ENCODE data around the gene GNA14. TPM values are rescaled to one million over a fixed set of nuclear protein-coding genes. Genes with fewer than 3 reads are reported as not detected.
"Not testable (repeated sequence)": the region's sequence is repeated elsewhere in the genome, so short reads cannot be mapped to it uniquely, and the experiment has no call there.

The GNA14 gene
- polyA plus RNA-seq (ENCODE audit: insufficient read length in 3 of 3) = 10 to 100 TPM; 15.1 to 16.7 (median 16.0) TPM

DNA sequence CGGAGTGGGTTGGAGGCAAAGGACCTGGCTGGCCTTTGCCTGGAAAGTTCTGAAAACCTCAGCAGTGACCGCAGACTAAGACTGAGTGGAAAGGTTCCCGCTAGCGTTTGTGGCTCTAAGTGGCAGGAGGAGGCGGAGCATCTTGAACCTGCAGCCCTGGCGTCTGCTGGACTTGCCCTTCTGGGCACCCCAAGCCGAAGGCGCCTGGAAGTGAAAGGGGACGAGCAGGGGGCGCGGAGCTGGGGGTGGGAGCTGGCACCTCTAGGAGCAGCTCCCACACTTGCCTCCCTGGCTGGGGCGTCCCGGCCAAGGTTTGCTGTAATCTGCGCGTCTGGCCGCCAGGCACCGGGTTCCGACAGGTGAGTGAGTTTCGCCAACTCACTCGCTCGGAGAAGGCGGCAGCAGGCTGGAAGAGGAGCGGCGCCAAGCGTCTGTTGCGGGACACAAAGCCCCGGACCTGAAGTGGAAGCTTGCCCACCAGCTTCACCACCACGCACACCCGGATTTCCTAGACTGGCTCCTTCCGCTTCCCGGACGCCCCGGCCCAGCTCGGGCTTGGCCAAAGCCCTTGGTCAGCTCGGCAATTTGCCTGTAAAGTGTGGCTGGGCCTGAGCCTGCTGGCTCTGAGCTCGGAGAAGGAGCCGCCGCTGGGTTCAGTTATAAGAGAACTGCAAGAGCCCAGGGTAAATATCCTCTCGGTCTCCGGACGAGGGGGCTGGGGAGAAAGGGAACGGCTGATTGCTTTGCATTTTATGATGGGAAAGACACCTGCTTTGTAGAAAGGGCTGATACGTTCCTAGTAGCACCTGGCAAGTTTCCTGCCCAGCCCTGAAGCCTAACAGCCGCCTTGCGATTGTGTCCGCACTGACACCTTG, at the start of gene GNA14:
Gene GNA14, minus strand, starts transcription at position 89 of the 875 bp plus-strand sequence. CDS start 529 bp downstream, outside the sequence.
- DNase-seq (ENCODE audit: low read depth in 3 of 3, low spot score in 2 of 3) = no peak

DNA sequence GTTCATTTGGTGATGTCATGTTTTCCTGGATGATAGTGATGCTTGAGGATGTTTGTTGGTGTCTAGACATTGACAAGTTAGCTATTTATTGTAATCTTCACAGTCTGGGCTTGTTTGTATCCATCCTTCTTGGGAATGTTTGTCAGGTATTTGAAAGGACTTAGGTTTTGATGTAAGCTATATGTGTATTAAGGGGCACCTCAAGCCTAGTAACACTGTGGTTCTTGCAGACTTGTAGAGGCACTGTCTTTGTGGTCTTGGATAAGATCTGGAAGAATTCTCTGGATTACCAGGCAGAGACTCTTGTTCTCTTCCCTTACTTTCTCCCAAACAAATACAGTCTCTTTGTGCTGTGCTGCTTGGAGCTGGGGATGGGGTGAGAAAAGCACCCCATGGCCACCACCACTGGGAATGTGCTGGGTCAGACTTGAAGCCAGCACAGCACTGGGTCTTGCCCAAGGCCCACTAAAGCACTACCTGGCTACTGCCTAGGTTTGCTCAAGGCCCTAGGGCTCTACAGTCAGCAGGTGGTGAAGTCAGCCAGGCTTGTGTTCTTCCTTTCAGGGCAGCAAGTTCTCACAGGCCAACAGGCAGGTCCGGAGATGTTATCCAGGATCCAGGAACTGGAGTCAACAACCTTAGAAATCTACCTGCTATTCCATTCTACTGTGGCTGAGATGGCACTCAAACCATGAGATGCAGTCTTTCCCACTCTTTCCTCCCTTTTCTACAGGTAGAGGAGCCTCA, 49.3 kb upstream of the GNA14 start:
- DNase-seq (ENCODE audit: low read depth in 3 of 3, low spot score in 2 of 3) = no peak

DNA sequence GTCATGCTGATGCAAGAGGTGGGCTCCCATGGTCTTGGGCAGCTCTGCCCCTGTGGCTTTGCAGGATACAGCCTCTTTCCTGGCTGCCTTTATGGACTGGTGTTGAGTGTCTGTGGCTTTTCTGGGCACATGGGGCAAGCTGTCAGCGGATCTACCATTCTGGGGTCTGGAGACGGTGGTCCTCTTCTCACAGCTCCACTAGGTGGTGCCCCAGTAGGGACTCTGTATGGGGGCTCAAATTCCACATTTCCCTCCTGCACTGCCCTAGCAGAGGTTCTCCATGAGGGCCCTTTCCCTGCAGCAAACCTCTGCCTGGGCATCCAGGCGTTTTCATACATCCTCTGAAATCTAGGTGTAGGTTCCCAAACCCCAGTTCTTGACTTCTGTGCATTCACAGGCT, 42.6 kb upstream of the GNA14 start:
- DNase-seq (ENCODE audit: low read depth in 3 of 3, low spot score in 2 of 3) = not testable (repeated sequence)

DNA sequence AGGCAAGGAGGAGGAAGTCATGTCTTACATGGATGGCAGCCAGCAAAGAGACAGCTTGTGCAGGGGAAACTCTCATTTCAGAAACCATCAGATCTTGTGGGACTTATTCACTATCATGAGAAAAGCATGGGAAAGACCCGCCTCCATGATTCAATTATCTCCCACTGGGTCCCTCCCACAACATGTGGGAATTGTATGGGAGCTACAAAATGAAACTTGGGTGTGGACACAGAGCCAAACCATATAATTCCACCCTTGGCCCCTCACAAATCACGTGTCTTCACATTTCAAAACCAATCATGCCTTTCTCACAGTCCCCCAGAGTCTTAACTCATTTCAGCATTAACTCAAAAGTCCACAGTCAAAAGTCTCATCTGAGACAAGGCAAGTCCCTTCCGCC, 42.0 kb upstream of the GNA14 start:
- DNase-seq (ENCODE audit: low read depth in 3 of 3, low spot score in 2 of 3) = not testable (repeated sequence)

DNA sequence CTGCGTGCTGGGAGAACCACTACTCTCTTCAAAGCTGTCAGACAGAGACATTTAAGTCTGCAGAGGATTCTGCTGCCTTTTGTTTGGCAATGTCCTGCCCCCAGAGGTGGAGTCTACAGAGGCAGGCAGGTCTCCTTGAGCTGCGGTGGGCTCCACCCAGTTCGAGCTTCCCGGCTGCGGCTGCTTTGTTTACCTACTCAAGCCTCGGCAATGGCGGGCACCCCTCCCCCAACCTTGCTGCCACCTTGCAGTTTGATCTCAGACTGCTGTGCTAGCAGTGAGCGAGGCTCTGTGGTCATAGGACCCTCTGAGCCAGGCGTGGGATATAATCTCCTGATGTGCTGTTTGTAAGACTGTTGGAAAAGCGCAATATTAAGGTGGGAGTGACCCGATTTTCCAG, 39.6 kb upstream of the GNA14 start:
- not testable (repeated sequence) for DNase-seq (ENCODE audit: low read depth in 3 of 3, low spot score in 2 of 3)

DNA sequence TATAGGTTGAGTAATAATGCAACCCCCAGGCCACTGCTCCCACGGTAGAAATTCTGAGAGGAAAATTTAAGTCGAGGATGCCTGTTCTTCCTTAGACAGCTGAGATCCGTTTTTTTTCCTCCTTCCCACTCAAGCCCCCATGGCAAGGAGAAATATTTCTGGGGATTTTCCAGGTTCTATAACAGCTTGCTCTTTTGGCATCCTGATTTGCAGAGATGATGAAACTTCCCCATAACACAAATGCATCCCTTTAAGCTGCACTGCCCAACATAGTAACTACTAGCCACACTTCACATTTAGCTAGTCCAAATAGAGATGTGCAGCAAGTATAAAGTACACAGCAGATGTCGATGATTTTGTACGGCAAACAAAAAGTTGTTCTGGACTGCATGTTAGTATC, 32.5 kb upstream of the GNA14 start:
- DNase-seq (ENCODE audit: low read depth in 3 of 3, low spot score in 2 of 3) = no peak

DNA sequence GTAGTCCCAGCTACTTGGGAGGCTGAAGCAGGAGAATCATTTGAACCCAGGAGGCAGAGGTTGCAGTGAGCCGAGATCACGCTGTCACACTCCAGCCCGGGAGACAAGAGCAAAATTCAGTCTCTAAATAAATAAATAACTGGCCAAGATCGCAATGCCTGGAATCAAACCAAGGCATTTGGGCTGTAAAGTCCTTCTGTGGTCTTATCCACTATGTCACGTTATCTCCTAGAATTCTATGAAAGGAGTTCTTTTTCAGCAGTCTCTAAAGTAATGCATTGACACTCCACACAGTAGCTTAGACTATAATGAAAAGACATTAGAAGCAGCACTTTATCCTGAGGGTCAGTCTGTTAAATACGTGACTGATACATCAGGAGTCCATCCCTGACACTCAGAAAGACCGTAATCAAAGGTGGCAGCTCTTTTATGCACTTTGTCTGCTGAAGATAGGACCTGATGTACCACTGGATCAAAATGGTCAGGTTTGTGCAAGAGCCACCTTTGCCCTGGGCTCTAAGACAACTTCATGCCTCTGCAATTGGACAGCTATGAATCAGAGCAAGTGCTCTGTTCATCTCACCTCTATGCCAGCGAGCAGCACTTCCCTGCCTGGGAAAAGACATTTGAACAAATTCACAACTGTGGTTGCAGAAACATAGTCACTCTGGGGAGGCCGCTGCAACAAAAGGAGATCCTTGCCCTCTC, 31.7 kb upstream of the GNA14 start:
- DNase-seq (ENCODE audit: low read depth in 3 of 3, low spot score in 2 of 3) = no peak

DNA sequence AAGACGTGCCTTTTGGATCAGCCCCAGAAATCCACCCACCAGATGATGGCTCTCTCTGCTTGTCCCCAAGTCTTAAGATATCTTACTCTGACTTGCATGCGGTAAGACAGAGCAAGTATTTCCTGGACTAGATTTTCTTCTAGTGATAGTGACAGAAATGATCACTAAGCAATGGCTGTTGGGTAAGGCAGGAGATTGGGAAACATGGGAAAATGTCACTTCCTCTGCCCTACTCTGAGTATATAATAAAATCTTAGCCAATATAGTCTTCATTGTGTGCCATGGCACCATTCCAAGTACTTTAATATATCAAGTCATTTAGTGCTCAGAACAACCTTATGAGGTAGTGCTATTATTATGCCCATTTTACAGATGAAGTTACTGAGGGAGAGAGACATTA, 31.0 kb upstream of the GNA14 start:
- no peak for DNase-seq (ENCODE audit: low read depth in 3 of 3, low spot score in 2 of 3)

DNA sequence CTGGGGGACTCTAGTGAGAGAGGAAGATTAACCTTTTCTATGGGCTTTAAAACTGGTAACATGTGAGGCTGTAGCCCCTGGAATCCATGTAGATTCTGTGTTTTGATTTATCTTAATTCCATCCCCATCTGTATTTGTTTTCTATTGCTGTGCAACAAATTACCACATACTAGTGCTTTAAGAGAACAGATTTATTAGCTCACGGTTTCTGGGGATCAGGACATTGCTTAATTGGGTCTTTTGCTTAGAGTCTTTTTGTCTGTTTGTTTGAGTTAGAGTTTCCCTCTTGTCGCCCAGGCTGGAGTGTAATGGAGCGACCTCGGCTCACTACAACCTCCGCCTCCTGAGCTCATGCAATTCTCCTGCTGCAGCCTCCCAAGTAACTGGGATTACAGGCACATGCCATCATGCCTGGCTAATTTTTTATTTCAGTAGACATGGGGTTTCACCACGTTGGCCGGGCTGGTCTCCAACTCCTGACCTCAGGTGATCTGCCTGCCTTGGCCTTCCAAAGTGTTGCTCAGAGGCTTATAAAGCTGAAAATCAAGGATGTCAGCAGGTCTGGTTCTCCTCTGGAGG, 29.9 kb upstream of the GNA14 start:
- peak in 1 of 3 donors; percentile 31 for DNase-seq (ENCODE audit: low read depth in 3 of 3, low spot score in 2 of 3)

DNA sequence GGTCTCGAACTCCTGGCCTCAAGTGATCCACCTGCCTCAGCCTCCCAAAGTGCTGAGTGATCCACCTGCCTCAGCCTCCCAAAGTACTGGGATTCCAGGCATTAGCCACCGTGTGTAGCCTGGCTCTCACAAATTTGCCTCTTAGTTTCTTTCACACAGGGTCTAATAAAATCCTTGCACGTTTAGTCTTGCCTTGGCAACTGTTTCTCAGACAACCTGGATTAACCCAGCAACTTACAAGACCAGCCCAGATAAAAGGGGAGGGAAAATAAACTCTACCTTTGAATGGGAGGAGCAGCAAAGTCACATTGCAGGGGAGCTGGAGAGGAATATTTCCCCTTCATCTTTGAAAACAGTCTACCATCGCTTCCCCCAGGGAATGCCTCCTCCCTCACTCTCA, 29.3 kb upstream of the GNA14 start:
- no peak for DNase-seq (ENCODE audit: low read depth in 3 of 3, low spot score in 2 of 3)

DNA sequence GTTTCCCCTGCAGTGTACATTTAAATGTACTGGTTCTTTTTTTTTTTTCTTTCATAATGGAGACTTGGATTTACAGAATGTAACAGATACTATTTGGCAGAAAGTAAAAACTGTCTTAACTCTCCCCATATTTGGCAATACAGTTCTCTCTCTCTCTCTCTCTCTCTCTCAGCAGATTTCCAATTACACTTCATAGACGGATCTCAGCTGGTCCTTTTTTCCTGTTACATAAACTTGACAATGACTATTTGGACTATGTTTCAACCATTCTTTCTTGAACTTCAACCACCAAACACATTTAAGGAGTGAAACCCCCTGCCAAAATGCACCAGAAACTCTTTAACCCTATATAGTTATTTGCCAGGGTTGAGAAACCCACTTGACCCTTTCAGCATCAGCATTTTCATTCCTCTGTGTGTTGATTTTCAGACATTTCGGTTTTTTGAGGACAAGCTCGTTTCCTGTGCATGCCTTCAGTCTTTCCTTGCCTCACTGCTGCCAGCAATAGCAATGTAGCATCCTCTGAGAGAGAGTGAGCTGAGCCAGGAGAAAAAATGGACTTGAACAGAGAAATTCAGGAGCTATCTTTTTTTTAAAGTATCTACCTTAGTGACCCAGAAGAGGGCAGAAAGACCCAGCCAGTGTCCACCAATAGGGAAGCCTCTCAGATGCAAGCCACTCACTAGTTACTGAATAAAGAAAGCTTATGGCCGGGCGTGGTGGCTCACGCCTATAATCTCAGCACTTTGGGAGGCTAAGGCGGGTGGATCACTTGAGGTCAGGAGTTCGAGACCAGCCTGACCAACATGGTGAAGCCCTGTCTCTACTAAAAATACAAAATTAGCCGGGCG, 26.0 kb upstream of the GNA14 start:
- DNase-seq (ENCODE audit: low read depth in 3 of 3, low spot score in 2 of 3) = no peak

DNA sequence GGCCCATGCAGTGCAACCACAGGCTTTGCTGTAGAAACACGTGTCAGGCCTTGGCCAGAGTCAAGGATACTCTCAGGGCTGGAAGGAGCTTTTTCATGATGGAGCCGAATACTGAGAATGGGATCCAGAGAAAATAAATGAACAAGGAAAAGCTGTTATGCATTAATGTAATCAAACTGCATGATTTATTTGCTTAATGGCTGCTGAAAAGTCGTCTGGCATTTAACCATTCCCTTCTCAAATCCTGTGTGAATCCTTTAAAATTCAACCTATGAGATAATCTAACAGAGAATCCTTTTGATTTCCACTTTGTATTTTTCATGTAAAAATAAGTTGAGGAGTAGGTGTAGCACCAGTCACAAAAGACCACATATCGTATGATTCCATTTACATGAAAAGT, 24.1 kb upstream of the GNA14 start:
- DNase-seq (ENCODE audit: low read depth in 3 of 3, low spot score in 2 of 3) = no peak

DNA sequence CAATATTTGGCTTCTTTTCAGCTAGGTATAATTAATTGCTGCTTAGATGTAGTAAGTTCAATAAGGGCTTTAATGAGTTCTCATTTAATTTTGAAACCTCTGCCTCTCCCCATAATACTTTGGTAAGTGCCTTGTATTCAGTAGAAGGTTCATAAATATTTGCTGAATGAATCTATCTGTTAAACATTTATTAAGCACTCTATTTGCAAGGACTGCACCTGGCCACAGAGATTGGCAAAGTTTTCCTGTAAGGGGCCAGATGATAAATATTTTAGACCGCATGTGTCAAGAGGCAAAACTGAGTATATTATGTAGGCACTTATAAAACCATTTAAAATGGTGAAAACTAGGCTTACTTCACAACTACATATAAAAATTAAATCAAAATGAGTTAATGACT, 19.0 kb upstream of the GNA14 start:
- no peak for DNase-seq (ENCODE audit: low read depth in 3 of 3, low spot score in 2 of 3)

DNA sequence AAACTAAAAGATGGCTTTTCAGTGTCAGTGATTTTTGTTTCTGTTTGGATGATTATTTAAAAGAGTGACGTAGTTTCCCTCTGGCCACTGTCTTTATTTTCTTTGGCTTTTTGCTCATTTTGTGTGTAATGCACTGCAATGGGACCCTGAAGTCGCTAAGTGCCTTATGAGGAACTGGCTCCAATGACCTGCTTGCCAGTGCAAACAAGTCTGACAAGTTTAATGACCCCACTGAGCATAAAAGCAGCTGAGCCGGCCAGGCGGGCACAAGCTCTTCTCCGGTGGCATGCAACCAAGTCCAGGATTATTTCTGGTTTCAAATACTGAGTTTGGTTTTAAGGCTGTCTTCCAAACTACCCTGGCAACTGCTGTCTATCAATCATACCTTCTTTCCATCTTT, 15.6 kb upstream of the GNA14 start:
- DNase-seq (ENCODE audit: low read depth in 3 of 3, low spot score in 2 of 3) = no peak

DNA sequence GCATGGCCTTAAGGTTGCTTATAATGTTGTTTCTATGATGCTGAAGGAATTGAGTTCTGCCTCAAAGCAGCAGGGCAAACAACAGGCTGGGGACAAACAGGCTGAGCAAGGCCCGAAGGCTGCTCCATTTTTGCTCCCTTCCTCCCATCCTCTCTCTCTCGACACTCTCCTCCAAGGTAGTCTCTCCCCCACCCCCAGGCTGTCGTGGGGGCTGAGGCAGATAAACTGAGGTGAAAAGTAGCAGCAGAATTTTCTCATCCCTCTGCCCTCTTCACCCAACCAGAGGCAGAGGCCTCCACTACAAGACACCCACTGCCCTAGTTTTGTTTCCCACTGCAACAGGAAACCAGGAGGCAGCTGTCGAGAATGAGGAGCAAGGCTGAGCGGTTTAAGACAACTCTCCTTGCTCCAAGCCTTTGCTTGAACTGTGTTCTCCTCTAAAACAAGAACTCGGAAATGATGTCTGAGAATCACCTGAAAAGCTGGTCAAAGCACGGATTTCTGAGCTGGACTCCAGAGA, 13.5 kb upstream of the GNA14 start:
- no peak for DNase-seq (ENCODE audit: low read depth in 3 of 3, low spot score in 2 of 3)

DNA sequence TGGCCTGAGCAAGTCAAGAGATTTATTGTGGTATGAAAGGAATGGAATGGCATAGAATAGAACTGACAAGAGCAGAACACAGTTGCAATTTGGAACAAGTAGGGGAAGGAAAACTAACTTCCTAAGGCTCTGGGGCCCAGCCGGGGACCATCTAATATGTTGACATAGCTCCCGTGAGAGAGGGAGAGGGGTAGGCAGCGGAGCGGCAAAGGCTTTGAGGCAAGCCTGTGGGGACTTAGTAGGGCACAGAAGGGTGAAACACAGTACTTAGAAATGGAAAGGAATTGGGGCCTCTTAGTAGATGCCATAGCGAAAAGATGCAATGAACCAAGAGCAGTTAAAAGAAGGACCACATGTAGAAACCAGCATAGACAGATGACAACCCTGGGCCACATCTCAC, 11.8 kb upstream of the GNA14 start:
- DNase-seq (ENCODE audit: low read depth in 3 of 3, low spot score in 2 of 3) = no peak

DNA sequence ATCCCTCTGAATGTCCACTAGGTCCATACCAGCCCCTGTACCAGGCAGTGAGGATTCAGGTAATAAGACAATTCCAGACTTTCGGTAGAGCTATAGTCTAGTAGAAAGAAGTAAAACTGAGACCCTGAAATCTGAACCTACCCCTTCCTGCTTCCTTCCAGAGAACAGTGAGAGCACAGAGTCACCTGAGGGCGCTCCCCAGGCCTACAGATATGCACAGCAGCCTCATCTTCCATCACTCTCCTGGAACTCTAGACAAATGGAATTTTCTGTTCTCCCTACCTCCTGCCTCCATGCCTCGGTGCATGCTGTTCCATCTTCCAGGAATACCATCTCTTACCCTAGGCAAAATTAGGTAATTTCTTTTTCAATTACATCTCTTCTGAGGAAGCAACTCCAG, 3.1 kb upstream of the GNA14 start:
- DNase-seq (ENCODE audit: low read depth in 3 of 3, low spot score in 2 of 3) = no peak

DNA sequence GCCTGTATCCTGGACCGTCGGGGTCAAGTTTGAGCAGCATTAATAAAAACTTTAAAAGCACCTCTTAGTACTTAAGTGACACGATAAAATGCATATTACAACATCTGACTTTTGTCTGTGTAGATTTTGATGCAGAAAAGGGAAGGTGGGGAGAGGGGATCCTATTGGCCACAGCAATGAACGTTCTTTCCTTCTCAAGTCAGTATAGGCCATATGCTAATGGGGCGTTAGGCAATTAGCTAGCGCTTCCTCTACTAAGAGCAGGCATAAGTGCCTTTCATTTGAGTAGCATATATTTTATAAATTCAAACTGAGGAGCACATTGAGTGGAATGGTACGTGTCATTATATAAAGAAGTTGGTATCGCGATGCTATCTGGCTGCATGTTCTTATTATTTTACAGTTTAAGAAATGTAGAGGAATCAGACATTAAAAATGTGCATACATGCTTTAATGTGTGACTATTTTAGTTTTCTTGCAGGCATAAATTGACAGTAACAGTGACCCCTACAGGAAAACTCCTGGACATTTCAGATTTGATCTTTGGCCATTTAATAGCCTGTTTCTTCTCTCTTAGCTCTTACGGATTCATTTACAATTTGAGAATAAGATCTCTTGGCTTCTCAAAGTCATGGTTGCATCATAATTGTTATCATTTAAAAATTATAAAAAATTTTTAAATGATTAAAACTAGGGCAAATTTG, 1.1 kb upstream of the GNA14 start:
- DNase-seq (ENCODE audit: low read depth in 3 of 3, low spot score in 2 of 3) = no peak
